Naive thymus-derived CD8-positive, alpha-beta T cell (primary cell): ENCODE measurements around the gene TTBK1. TPM values are rescaled to one million over a fixed set of nuclear protein-coding genes. Genes with fewer than 3 reads are reported as not detected.

Experiments
- ATAC-seq, 2 donors: fragments of 150-1000 bp; cut with Tn5 transposase in 1 of 2; sonication (Bioruptor Pico), chemical (Tn5 transposase) in 1 of 2; 1 replicate in 1 of 2; 2 replicates in 1 of 2; pipeline ENCODE4 v1.10.0; 2021; ENCODE audit warnings: mild to moderate bottlenecking in 2 of 2, moderate library complexity in 2 of 2
- POLR2A ChIA-PET: fragments of 350-600 bp; sonication (Branson Sonifier 250); formaldehyde crosslinking; loops from one replicate; lab custom pipeline; 2021; ENCODE audit warnings: antibody characterized with exemption; lab: Charles Lee
- DNase-seq, 10 donors: peaks; one replicate each; pipeline versions ENCODE4 v3.0.0 to v3.0.0-alpha.2; 2020 to 2022
- H3K27ac Mint-ChIP-seq, 10 donors: one replicate each; pipeline ENCODE4 v1.8.0; 2020 to 2022; ENCODE audit warnings: mild to moderate bottlenecking in 10 of 10, mixed read lengths in 10 of 10, moderate library complexity in 4 of 10, inconsistent platforms in 1 of 10
- H3K27me3 Mint-ChIP-seq, 5 donors: one replicate each; pipeline ENCODE4 v1.8.0; 2021 to 2022; ENCODE audit warnings: mixed read lengths in 5 of 5
- H3K36me3 Mint-ChIP-seq, 3 donors: one replicate each; pipeline ENCODE4 v1.8.0; 2020 to 2022; ENCODE audit warnings: mixed read lengths in 3 of 3, mild to moderate bottlenecking in 2 of 3, inconsistent platforms in 1 of 3
- H3K4me1 Mint-ChIP-seq, 4 donors: one replicate each; pipeline ENCODE4 v1.8.0; 2021 to 2022; ENCODE audit warnings: mixed read lengths in 4 of 4
- H3K4me3 Mint-ChIP-seq, 10 donors: one replicate each; pipeline ENCODE4 v1.8.0; 2020 to 2022; ENCODE audit warnings: mild to moderate bottlenecking in 10 of 10, mixed read lengths in 10 of 10, moderate library complexity in 6 of 10, inconsistent platforms in 1 of 10
- H3K9me3 Mint-ChIP-seq, 9 donors: one replicate each; pipeline ENCODE4 v1.8.0; 2020 to 2022; ENCODE audit warnings: mixed read lengths in 9 of 9, mild to moderate bottlenecking in 3 of 9, inconsistent platforms in 1 of 9, moderate library complexity in 1 of 9
- polyA plus RNA-seq, 3 donors: library from polyadenylated mRNA; unstranded; fragments of 300-500 nt; fragmentation: Illumina TruSeq; gene quantifications; one replicate each; pipeline ENCODE4 v1.2.3, GENCODE V29; 2021
- total RNA-seq, 8 experiments: library from RNA in 2 of 8; stranded (reverse) in 2 of 8; gene quantifications; one replicate each; pipeline ENCODE4 v1.2.3 and lab custom pipeline; 2021 to 2026

TTBK1 gene
- total RNA-seq: not detected
- polyA plus RNA-seq: not detected
- total RNA-seq (lab: John Stamatoyannopoulos, UW): 0 to 0.26 (median 0.16) reads per million in 6 experiments

GRCh38 chr6:43242908-43243663, at the start of gene TTBK1:
Gene TTBK1 (plus strand): TSS chr6:43243481. CDS start chr6:43246661, 3,180 bp downstream.
- peaks cover 0 to 11% (median 0%) of the 10 kb centered on the region in 9 donors for H3K9me3 Mint-ChIP-seq
- POLR2A ChIA-PET: interaction anchor here (1.2 kb wide), 1 partner anchor 68 kb away, joined by 3 read pairs; no protein-coding TSS in a partner anchor
- peaks cover 15 to 27% (median 24%) of the 10 kb centered on the region in 5 donors for H3K27me3 Mint-ChIP-seq
- ATAC-seq (peak; percentile 13 to 19), DNase-seq (peak in 7 of 10 donors; percentile 25 to 69 (median 41))
- peak within 1 kb of the TSS in 1 of 10 donors; percentile 27 for H3K4me3 Mint-ChIP-seq
- H3K36me3 Mint-ChIP-seq: peaks cover 0 to 6% (median 5%) of the 10 kb centered on the region in 3 donors
- H3K4me1 Mint-ChIP-seq: peaks cover 10 to 18% (median 14%) of the 10 kb centered on the region in 4 donors
- H3K27ac Mint-ChIP-seq: no peak within 1 kb of the TSS

- H3K9me3 Mint-ChIP-seq: no peaks in the 10 kb centered on the region
- POLR2A ChIA-PET: interaction anchor here (1.1 kb wide), 1 partner anchor 12 kb away, joined by 3 read pairs; the partner anchor contains the start of gene CUL9
- DNase-seq: no peak
- ATAC-seq: no peak
- no peak overlapping the region for H3K4me3 Mint-ChIP-seq
- no peaks in the 10 kb centered on the region for H3K27me3 Mint-ChIP-seq
- H3K4me1 Mint-ChIP-seq: peaks cover 7 to 19% (median 11%) of the 10 kb centered on the region in 4 donors
- H3K36me3 Mint-ChIP-seq: peaks cover 0 to 88% (median 20%) of the 10 kb centered on the region in 3 donors
- peak overlapping the region in 1 of 10 donors; percentile 41 for H3K27ac Mint-ChIP-seq
Measured at GRCh38 chr6:43193929-43194328, 49.4 kb upstream of the TTBK1 start.

- POLR2A ChIA-PET: interaction anchor here (0.7 kb wide), 1 partner anchor 21 kb away, joined by 3 read pairs; no protein-coding TSS in a partner anchor
- no peak for ATAC-seq
- peak overlapping the region in 3 of 10 donors; percentile 15 to 67 (median 50) for H3K27ac Mint-ChIP-seq
- H3K9me3 Mint-ChIP-seq: no peaks in the 10 kb centered on the region
- DNase-seq: no peak
- H3K4me3 Mint-ChIP-seq: no peak overlapping the region
- peaks cover 0 to 8% (median 5%) of the 10 kb centered on the region in 4 donors for H3K4me1 Mint-ChIP-seq
- H3K27me3 Mint-ChIP-seq: no peaks in the 10 kb centered on the region
- H3K36me3 Mint-ChIP-seq: peaks cover 0 to 90% (median 20%) of the 10 kb centered on the region in 3 donors
Measured at GRCh38 chr6:43196337-43196736, 46.9 kb upstream of the TTBK1 start.

- Mint-ChIP-seq H3K4me1 (peaks cover 0 to 5% (median 0%) of the 10 kb centered on the region in 4 donors), H3K4me3 (no peak overlapping the region), H3K9me3 (no peaks in the 10 kb centered on the region), H3K27me3 (no peaks in the 10 kb centered on the region), H3K36me3 (peaks cover 0 to 74% (median 10%) of the 10 kb centered on the region in 3 donors), H3K27ac (peak overlapping the region in 7 of 10 donors; percentile 42 to 86 (median 63))
- POLR2A ChIA-PET: interaction anchor here (0.5 to 1.3 kb wide), 2 partner anchors 33 to 1304 kb away, joined by 3 read pairs; no protein-coding TSS in a partner anchor
- DNase-seq (no peak), ATAC-seq (no peak)
Measured at GRCh38 chr6:43199912-43200311, 43.4 kb upstream of the TTBK1 start.

- Mint-ChIP-seq H3K9me3 (no peaks in the 10 kb centered on the region), H3K4me3 (no peak overlapping the region), H3K27ac (peak overlapping the region in 8 of 10 donors; percentile 12 to 86 (median 61)), H3K27me3 (no peaks in the 10 kb centered on the region), H3K36me3 (peaks cover 0 to 74% (median 10%) of the 10 kb centered on the region in 3 donors), H3K4me1 (peaks cover 0 to 3% (median 0%) of the 10 kb centered on the region in 4 donors)
- POLR2A ChIA-PET: interaction anchor here (1.3 kb wide), 1 partner anchor 32 kb away, joined by 3 read pairs; no protein-coding TSS in a partner anchor
- DNase-seq (no peak), ATAC-seq (no peak)
Measured at GRCh38 chr6:43200541-43200940, 42.7 kb upstream of the TTBK1 start.

GRCh38 chr6:43202451-43202850, 40.8 kb upstream of the TTBK1 start:
- Mint-ChIP-seq H3K36me3 (peaks cover 0 to 73% (median 14%) of the 10 kb centered on the region in 3 donors), H3K4me1 (peaks cover 0 to 3% (median 0%) of the 10 kb centered on the region in 4 donors), H3K9me3 (no peaks in the 10 kb centered on the region), H3K27ac (peak overlapping the region in 5 of 10 donors; percentile 49 to 81 (median 69)), H3K4me3 (no peak overlapping the region), H3K27me3 (no peaks in the 10 kb centered on the region)
- no peak for ATAC-seq
- POLR2A ChIA-PET: no interaction called here
- no peak for DNase-seq

- H3K27ac Mint-ChIP-seq: peak overlapping the region in 1 of 10 donors; percentile 76
- POLR2A ChIA-PET: no interaction called here
- H3K27me3 Mint-ChIP-seq: no peaks in the 10 kb centered on the region
Measured at GRCh38 chr6:43203029-43203717, 40.1 kb upstream of the TTBK1 start.

DNA sequence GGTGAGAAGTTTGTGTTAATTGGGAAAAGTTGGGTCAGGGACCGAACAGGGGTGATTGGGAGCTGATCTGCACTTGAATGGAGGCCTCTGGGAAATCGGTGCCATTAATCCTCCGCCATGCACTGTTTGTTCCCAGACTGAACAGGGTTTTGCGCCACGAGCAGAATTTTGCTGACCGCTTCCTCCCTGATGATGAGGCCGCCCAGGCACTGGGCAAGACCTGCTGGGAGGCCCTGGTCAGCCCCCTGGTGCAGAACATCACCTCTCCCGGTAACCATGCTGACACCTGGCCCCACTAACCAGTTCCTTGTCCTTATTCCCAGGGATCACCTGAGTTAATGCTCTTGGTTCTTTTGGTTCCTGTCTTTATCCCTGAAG, 39.6 kb upstream of the TTBK1 start:
- no peak for DNase-seq
- Mint-ChIP-seq H3K27me3 (no peaks in the 10 kb centered on the region), H3K27ac (peak overlapping the region in 1 of 10 donors; percentile 76), H3K4me3 (no peak overlapping the region), H3K36me3 (peaks cover 0 to 68% (median 14%) of the 10 kb centered on the region in 3 donors), H3K4me1 (peaks cover 0 to 3% (median 0%) of the 10 kb centered on the region in 4 donors), H3K9me3 (no peaks in the 10 kb centered on the region)
- POLR2A ChIA-PET: no interaction called here
- no peak for ATAC-seq

More at GRCh38 chr6:43203029-43203717, 40.1 kb upstream of the TTBK1 start:
- DNase-seq (no peak), ATAC-seq (no peak)
- Mint-ChIP-seq H3K9me3 (no peaks in the 10 kb centered on the region), H3K36me3 (peaks cover 0 to 71% (median 14%) of the 10 kb centered on the region in 3 donors), H3K4me1 (peaks cover 0 to 3% (median 0%) of the 10 kb centered on the region in 4 donors), H3K4me3 (no peak overlapping the region)

- Mint-ChIP-seq H3K9me3 (no peaks in the 10 kb centered on the region), H3K27me3 (no peaks in the 10 kb centered on the region)
Measured at GRCh38 chr6:43204271-43205105, 38.8 kb upstream of the TTBK1 start.

GRCh38 chr6:43205849-43206248, 37.4 kb upstream of the TTBK1 start:
- Mint-ChIP-seq H3K36me3 (peaks cover 0 to 57% (median 13%) of the 10 kb centered on the region in 3 donors), H3K4me1 (no peaks in the 10 kb centered on the region), H3K27ac (peak overlapping the region in 3 of 10 donors; percentile 32 to 55 (median 52)), H3K4me3 (no peak overlapping the region), H3K9me3 (no peaks in the 10 kb centered on the region), H3K27me3 (no peaks in the 10 kb centered on the region)
- no peak for ATAC-seq
- DNase-seq: no peak
- POLR2A ChIA-PET: interaction anchor here (0.6 kb wide), 1 partner anchor 189 kb away, joined by 3 read pairs; no protein-coding TSS in a partner anchor

More at GRCh38 chr6:43204271-43205105, 38.8 kb upstream of the TTBK1 start:
- Mint-ChIP-seq H3K4me1 (peaks cover 0 to 3% (median 0%) of the 10 kb centered on the region in 4 donors), H3K27ac (peak overlapping the region in 1 of 10 donors; percentile 63), H3K36me3 (peaks cover 0 to 66% (median 14%) of the 10 kb centered on the region in 3 donors), H3K4me3 (no peak overlapping the region)
- POLR2A ChIA-PET: no interaction called here
- no peak for ATAC-seq
- no peak for DNase-seq

GRCh38 chr6:43207286-43207685, 36.0 kb upstream of the TTBK1 start:
- Mint-ChIP-seq H3K9me3 (no peaks in the 10 kb centered on the region), H3K27ac (no peak overlapping the region), H3K4me3 (no peak overlapping the region), H3K4me1 (peaks cover 0 to 3% (median 0%) of the 10 kb centered on the region in 4 donors), H3K36me3 (peaks cover 0 to 49% (median 13%) of the 10 kb centered on the region in 3 donors), H3K27me3 (no peaks in the 10 kb centered on the region)
- DNase-seq (no peak), ATAC-seq (no peak)
- POLR2A ChIA-PET: no interaction called here
